GM18505 (cell line): ENCODE data around the gene BACH2.
"Not testable (repeated sequence)": the region's sequence is repeated elsewhere in the genome, so short reads cannot be mapped to it uniquely, and the experiment has no call there.

Source experiments
- ATAC-seq: cut with Tn5 transposase; IDR thresholded peaks from one replicate; pipeline ENCODE4 v1.9.1; 2021; ENCODE audit not compliant: unreplicated experiment
- POLR2A ChIP-seq: IDR thresholded peaks from 4 replicates; pipeline ENCODE4 v1.6.1; 2011; ENCODE audit warnings: borderline replicate concordance; ENCODE audit not compliant: insufficient read depth, insufficient read length; ENCODE audit errors: extremely low read depth

BACH2 gene

DNA sequence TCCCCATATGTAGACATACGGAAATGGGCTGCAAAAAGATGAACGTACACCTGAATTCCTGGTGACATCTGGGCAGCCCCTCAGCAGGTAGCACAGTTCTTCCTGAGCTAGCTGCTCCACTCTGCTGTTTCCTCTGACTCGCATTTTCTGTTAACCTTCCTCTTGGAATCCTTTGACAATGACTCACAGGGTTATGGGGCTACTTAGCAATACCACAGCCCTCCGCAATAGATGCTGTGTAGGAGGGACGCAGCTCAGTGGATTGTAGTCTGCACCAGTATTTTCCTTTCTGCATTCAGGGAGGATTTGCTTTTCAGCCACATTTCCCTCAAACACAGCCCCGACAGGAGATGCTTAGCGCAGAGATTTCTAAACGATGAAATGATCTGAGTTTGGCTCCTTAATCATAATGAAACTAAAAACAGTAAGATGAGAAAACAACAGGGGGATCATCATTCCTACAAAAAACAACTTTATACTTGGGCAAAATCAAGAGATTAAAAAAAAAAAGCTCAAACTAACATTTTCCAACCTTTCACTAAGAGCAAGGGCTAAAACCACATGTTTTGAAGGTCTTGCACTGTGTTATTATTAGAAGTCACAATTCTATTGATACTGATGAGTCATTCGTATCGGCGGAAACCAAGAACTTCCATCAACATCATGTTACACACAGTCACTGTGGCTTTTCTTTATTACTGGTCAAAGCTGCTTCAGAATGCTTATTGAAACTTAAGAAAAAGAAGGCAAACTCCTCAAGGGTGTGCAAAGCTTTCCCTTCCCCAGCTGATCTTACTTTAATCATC, 12.2 kb downstream of the BACH2 start:
- TF ChIP-seq POLR2A = no peak
- peak; percentile 76 for ATAC-seq

- ATAC-seq = not testable (repeated sequence)
These were observed 14.4 kb downstream of the BACH2 start for GRCh38 chr6:90282265-90282664.

DNA sequence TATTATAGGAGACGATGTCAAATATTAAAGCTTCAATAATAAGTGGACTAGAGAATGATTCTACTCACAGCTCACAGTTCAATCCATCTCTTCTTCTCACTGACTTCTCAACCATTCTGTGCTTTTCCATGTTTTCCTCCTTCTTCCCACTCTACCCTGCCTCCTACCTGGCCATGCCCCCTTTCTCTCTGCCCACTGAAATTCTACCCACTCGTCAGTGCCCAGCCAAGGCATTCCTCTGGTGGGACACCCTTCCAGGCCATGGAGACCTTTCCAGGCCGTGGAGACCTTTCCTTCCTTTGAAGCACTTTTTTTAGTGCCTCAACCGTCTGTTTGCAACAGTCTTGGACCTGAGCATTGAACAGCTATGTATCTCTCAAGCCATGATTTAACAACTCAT, 18.5 kb downstream of the BACH2 start:
- TF ChIP-seq POLR2A = no peak
- no peak for ATAC-seq

DNA sequence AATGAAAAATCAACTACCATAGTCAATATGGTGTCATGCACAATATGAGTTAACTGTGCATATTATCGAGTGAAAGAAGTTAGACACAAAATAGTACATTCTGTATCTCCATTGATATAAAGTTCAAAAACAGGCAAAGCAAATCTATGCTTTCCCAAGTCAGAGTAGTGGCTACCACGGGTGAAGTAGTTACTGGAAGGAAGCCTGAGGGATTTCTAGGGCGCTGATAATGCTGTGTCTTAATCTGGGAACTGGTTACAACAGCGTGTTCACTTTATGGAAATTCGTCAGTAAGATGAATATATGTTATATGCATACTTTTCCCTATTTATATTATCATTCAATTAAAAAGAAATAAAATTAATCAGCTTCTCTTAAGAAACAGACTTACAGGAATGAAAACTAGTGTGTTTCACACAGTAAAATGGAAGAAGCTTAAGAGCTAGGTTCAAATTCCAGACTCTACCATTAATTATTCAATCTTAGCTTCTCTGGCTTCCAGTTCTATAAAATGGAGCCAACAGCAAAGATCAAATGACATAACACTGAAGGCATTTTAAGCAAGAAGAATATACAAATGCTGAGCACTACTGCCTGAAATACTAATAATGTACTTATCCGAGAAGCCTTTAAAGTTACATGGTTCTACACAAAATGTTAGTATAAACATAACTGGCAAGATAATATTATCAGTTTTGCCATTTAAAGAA, 19.2 kb downstream of the BACH2 start:
- no peak for ATAC-seq
- TF ChIP-seq POLR2A = no peak

DNA sequence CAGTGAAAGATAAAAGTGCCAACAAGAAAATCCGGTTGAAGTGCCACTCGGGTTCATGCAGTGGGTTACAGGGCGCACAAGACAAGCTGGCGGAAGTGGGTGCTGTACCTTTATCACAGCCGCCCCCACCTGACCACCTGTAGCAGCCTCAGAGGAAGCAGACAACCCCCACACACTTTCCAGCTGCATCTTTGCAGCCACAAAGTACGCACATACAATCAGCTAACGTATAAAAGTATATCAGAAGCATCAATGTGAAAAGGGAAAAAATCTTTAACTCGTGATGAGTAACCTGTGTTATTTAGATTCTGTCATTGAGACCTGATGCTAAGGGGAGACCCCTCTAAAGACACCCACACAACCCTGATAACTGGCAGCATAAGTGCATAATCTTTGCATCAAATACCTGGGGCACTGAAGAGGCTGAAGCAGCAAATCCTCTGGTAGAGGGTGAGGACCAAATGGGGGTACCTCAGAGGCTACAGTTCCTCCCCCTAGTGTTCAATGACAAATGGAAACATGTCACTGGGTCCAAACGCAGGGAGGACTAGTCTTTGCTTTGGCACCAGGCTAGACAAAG, 22.1 kb downstream of the BACH2 start:
- no peak for TF ChIP-seq POLR2A
- no peak for ATAC-seq

- TF ChIP-seq POLR2A = no peak
- ATAC-seq = no peak
These were observed 22.8 kb downstream of the BACH2 start for GRCh38 chr6:90273863-90274262.

GRCh38 chr6:90272895-90273294, 23.7 kb downstream of the BACH2 start:
- ATAC-seq = no peak
- TF ChIP-seq POLR2A = no peak

- ATAC-seq = no peak
- TF ChIP-seq POLR2A = no peak
These were observed 24.8 kb downstream of the BACH2 start for GRCh38 chr6:90271831-90272230.

DNA sequence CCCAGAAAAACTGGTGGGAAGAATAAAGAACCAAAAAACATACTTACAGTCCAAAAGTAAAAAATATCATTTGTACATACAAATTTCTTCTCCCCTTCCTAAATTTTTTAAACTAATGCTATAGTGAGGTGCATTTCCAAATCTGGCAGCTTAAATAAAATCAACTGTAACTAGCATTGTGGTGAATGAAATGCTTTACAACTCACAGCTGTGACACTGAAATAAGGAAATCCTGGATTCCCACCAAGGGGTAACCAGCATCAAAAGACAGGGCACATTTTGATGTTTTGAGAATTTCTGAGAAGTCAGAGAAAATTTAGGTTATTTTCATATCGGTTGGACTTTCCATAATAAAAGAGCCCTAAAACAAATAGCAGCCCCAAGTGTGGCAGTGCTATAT, 27.3 kb downstream of the BACH2 start:
- TF ChIP-seq POLR2A = no peak
- no peak for ATAC-seq

DNA sequence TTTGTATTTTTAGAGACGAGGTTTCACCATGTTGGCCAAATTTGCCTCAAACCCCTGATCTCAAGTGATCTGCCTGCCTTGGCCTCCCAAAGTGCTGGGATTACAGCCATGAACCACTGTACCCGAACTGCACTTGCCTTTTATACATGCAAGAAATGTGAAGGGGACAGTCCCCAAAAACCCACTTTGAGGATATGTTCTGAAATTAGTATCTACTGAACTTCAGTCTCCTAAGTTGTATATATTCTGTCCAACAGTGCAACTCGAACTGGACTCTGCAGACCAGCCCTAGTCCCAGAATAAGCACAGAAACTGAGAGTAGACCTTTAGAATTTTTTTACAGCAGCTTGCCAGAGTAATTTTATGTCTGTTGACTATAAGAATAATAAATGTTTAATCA, 28.5 kb downstream of the BACH2 start:
- ATAC-seq = no peak
- TF ChIP-seq POLR2A = no peak

- TF ChIP-seq POLR2A = no peak
- no peak for ATAC-seq
These were observed 29.6 kb downstream of the BACH2 start for GRCh38 chr6:90266905-90267621.

DNA sequence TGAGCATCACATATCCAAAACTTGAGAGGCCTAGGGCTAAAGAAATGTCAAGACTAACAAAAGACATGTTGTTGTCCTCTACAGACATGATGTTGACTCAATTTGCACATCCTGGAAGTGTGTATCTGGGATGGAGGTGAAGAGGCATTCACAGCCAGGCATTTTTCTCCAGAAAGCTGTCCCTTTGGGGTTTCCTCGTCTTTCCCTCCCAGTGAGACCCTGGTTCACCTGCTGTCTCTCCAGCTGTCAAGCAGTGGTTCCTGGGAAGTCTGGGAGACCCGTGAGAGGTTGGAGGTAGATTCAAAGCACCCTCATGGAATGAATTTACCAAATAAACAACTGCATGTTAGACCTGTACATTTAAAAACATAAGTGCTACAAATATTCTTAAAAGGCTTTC, 32.1 kb downstream of the BACH2 start:
- no peak for TF ChIP-seq POLR2A
- no peak for ATAC-seq

DNA sequence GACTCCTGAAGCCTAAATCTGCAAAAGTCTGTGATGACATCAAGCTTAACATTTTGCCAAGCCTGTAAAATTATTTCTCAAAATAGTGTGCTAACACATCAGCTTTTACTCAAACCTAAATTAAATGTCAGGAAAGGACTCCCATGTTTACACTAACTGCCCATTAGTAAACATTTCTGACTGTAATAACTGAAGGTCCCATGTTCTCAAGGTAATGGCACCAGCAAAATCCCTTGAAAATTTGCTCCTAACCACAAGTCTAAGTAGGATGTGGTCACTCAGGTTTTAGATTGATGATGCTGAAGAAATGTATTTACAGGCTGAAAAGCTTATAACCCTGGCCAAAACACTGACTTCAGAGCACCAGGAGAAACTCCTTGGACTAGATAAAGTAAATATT, 33.0 kb downstream of the BACH2 start:
- TF ChIP-seq POLR2A = no peak

More for the DNA sequence above, 33.0 kb downstream of the BACH2 start:
- no peak for ATAC-seq
